NCI-H2171 (cell line): Measurements from ENCODE around the gene MRRF.

Experiments used
- DNase-seq: peaks from one replicate; lab custom pipeline; 2025; lab: John Stamatoyannopoulos, UW

The MRRF gene

DNA sequence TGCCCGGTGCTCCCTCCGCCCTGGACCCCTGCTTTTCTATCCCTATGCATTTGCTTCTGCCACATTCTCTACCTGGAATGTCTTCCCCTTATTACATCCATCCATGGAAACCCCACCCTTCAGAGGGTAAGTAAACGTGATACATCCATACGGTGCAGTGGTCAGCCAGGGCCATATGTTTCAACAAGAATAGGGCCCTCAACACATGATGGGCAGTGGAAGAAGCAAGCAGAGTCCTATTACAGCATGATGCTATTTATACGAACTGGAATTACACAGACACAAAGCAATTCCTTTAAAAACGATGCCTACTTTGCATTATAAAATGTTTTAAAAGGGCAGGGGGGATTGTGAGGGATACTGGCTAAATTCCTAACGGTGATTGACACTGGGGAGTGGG, 68.0 kb downstream of the MRRF start:
- no peak for DNase-seq

- DNase-seq: no peak
Observed at GRCh38 chr9:122333169-122333808, 68.6 kb downstream of the MRRF start.

DNA sequence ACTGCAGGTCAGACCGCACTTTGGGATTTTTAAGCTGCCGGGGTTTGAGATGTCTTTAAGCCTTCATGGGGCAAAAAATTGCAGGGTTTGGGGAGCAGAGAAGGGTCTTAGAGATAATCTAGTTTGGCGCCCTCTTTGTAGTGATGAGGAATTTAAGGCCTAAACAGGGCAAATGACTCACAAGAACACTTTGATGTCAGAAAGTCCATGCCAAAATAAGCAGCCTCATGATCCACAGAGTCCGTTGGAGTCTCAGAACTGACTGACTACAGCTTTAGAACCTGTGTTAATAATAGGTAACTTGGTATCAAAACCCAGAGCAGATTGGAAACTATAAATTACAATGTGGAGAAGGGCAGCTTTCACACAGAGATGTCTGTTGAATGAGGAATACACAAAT, 70.2 kb downstream of the MRRF start:
- no peak for DNase-seq

GRCh38 chr9:122336189-122336588, 71.5 kb downstream of the MRRF start:
- DNase-seq: no peak

DNA sequence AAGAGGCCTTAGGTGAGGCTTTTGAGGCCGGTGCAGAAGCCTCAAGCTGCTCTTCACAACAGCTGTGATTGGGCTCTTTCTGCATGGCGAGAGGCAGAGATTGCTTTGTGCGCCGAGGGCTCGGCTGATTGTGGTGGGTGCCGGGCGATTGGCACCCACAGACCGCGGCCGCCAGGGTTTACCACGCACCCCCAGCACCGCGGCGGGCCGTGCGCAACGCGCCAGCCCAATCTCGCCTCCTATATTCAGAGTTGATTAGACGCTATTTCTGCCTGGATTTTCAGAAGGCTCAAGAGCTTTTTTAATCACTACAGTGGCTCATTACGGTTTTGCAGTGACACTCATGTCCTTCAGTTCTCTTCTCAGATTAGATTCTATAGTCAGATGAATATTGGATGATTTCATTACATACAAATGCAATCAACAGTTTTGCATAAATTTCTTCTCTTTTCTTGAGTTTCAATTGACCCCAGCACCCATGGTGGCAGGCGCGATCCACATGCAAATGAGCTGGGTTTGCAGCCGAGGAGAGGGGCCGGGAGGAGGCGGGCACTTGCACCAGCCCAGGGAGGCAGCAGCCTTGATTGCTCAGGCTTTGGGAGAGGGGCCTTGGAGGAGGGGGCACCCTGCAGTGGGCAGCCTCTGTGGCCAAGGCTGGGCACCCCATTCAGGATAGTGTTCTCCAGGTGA, 72.3 kb downstream of the MRRF start:
- DNase-seq: no peak

DNA sequence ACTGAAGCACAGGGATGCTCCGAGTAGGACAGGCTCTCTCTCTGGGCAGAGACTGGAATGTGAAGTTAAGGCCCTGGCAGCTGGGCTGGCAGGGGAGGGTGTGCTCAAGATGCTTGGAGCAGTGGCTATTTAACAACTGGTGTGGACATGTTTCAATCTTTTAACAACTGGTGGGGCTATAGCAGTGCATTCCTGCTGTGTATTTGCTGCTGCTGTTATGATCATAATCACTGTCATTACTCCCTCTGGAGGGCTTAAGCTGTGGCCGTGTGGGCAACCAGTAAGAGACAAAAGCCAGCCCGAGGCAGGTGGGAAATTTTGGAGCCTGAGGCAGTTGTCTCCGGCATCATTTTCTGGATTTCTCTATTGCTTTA, 72.9 kb downstream of the MRRF start:
- no peak for DNase-seq

- no peak for DNase-seq
Observed at GRCh38 chr9:122338536-122338935, 73.9 kb downstream of the MRRF start.

DNA sequence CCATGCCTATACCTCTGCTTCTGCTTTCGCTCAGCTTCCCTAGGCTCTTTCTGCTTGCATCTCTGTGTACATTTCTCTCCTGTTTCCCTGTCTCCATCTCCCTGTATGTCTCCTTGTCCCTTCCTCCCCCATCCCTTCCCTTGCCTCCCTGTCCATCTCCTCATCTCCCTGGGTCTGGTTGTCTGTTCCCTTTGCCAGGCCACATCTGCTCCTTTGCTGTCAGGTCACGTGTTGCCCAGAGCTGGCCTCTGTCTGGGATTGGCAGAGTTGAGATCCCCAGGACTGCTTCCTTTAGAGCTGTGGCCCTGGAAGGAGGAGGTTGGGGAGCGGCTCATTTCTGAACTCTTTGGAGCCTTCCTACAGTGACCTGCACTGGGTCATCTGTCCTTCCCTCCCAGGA, 74.3 kb downstream of the MRRF start:
- DNase-seq: no peak

DNA sequence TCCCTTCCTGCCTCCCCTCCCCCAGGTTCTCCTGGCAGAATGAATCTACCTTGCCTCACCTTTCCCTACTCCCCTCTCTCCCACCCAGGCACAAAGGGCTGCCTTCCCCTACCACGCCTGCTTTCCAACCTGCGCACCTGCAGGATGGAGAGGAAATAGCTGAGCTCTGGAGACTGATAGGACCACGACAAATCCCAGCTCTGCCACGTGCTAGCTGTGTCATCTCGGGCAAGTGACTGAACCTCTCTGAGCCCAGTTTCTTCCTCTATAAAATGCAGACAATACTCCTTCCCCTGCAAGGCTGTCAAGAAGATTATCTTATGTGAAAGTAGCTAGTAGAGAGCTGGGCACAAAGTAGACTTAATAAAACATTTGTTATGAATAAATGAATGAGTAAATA, 74.9 kb downstream of the MRRF start:
- no peak for DNase-seq

DNA sequence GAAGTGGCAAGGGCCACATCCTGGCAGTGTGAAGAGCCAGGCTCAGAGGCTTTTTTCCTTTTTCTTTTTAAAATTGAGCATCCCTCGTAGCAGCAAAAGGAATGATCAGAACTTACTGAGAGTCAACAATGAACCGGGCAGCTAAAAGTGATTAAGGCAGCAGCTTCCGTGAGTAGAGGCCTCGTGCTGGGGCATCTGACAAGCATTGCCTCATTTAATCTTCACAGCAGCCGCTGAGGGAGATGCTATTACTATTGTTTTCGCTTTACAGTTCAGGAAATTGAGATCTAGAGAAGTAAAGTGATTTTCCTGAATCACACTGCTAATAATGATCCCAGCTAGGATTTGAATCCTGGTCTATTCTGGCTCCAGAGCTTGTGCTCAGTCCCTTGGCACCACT, 75.5 kb downstream of the MRRF start:
- DNase-seq: no peak

GRCh38 chr9:122342323-122343050, 77.8 kb downstream of the MRRF start:
- no peak for DNase-seq

DNA sequence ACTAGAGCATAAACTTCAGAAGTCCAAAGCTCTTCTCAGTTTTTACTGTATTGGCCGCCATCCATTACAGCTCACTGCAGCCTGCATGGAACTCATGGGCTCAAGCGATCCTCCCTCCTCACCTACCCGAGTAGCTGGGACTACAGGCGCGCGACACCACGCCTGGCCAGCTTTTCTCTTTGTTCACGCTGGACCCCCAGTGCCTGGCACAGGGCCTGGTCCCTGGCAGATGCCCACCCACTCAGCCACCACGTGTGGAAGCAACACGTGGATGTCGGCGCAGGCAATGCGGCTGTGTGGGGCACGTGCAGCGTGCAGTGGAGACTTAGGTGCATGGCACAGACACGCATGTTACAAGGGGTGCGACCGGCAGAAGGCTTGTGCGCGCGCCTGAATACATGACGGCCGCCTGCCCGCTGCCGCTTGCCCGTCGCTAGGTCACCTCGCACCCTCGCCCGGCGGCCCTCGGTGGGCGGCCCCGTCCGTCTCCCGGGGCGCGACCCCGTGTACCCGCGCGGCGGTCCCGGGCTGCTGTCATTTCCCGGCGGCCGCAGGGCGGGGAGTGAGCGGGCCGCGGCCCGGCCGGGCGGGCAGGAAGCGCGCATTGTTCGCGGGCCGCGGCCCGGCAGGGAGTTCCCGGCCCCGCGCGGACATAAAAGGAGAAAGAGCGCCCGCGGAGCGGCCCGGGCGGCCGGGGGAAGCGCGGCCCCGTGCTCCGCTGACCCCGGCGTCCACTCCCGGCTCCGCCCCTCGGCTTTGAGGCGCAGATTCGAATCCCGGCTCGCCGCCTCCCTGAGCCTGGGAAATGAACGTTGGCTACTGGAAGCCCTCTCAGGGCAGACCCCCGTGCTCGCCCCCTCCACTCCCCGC, 82.0 kb downstream of the MRRF start:
- DNase-seq: no peak

- DNase-seq: no peak
Observed at GRCh38 chr9:122347348-122348287, 82.9 kb downstream of the MRRF start.

DNA sequence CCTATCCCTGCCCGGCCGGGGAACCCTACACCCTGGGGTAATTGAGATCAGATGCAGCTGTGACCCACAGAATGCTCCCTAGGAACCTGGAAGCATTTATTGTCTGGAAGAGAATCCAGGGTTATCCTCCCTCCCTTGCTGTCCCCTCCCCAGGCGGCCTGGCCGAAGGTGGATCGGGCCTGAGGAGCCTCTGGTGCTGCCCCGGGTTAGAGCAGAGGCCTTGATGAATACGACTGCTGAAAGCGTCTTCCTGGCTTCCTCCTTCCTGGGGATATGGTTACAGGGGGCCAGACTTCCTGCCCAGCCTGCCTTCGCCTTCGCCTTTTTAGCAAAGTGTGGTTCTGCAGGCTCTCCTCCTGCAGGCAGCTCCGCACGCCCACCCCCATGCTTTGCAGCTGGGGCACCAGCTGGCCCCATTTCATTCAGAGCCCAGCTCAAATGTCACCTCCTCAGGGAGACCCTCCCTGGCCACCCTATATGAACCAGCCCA, 83.7 kb downstream of the MRRF start:
- DNase-seq: no peak

GRCh38 chr9:122348791-122349190, 84.1 kb downstream of the MRRF start:
- no peak for DNase-seq

DNA sequence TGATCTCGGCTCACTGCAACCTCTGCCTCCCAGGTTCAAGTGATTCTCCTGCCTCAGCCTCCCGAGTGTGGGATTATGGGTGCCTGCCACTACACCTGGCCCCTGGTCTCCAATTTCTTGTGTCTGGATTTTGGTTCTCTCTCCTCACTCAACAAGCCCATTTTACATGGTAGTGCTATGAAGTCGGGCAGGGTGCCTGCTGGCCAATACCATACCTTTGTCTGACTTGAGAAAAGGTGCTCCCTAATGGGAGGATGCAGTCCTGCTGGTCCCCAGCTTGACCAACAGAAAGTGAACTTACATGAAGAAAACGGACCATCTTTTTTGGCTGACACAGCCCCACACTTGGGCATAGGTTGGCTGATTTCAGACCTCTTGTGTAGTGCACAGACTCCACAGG, 84.5 kb downstream of the MRRF start:
- no peak for DNase-seq

DNA sequence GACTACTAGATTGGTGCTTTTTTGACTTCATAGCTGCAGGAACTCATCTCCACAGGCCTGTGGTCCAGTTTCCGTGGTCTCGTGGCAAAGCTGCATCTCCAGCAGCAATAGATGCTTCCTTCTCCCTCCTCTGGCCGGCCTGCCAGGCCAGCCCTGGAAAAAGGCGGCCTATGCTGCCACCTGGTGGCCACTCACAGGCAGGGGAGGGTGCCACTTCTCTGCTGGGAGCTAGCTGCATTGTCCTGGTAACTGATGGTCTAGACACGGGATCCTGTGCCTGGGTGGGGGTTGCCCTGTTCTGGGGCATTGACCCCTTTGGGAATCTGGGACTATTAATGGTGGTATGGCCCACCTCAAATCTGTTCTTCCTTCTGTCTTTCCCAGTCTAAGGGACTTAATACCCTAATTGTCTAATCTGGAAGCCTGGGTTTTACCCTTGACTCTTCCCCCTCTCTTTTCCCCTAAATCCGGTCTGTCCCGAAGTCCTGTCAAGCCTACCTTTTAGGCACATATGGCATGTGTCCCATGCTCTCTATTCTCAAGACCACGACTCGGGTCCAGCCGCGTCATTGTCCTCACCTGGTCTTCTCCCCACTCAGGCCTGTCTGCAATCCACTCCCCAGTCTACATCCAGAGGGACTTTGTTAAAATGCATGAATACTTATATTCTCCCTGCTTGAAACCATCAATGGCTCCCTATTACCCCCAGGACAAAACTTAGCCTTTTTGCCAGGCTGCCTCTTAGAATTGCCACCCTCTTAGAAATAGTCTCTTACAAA, 86.1 kb downstream of the MRRF start:
- DNase-seq: no peak

DNA sequence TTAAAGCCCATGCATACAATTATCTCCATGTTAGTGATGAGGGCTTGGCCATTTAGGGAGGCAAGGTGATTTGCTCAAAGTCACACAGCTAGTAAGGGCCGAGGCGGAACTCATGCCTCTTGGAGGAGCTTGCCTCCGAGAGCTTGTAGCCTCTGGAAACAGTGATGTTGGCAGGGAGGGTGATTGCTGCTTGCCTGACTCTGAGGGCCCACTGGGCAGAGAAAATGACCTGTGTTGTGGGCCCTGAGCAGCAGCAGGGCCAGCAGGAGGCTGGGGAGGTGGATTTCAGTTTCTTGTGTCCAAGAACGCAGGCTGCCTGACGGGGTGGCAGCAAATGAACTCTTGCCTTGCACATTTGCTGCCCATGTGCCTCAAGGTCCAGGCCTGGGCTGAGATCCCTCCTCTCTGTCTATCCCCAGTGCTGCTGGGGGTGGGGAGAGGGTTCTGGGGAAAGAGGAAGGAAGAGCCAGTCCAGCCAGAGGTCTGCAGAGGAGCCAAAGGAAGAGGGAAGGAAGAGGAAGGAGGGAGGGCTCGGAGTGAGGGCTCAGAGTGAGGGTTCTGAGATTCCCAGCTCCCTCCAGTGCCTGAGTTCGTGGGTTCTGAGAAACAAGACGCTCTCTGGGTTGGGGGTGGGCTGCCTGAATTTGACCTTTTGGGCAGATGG, 90.0 kb downstream of the MRRF start:
- DNase-seq: no peak

GRCh38 chr9:122355336-122355875, 90.7 kb downstream of the MRRF start:
- no peak for DNase-seq

DNA sequence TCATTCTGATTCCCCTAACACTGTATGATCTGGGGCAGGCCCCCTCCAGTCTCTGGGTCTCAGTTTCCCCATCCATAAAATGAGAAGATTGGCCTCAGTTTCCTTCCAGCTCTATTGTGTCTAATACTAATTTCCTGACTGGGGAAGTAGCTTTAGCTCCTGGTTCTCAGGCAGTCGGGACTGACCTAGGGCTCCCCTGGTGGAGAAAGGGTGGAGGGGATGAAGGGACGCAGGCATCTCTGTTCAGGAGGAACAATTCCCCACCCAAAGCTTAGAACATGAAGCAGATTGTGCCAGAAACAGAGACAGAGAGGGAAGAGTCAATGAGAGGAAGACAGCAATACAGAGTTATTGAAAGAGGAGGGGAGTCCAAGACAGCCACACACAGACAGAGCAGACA, 91.9 kb downstream of the MRRF start:
- no peak for DNase-seq
